BE2C (cell line): ENCODE measurements around the gene SIK2.

ENCODE experiments used
- DNase-seq: peaks from one replicate; pipeline ENCODE4 v3.0.0-alpha.2; 2020
- H3K27me3 ChIP-seq: fragments of 250-450 bp; sonication (Bioruptor Pico); 2 replicates; pipeline ENCODE4 v1.5.1; 2020; ENCODE audit warnings: mild to moderate bottlenecking
- H3K36me3 ChIP-seq: fragments of 250-450 bp; sonication (Bioruptor Pico); 2 replicates; pipeline ENCODE4 v1.5.1; 2020; ENCODE audit warnings: mild to moderate bottlenecking
- H3K4me1 ChIP-seq: fragments of 250-450 bp; sonication (Bioruptor Pico); 2 replicates; pipeline ENCODE4 v1.5.1; 2020
- H3K4me3 ChIP-seq: 2 replicates; pipeline ENCODE4 v1.5.1; 2011; ENCODE audit warnings: low read depth, low read length
- H3K9me3 ChIP-seq: fragments of 250-450 bp; sonication (Bioruptor Pico); 2 replicates; pipeline ENCODE4 v1.5.1; 2020
- TF ChIP-seq, protein P1 (sequence below): IDR thresholded peaks from 2 replicates; pipeline ENCODE4 v1.5.1; 2012; ENCODE audit warnings: mild to moderate bottlenecking, low read depth, low read length

The SIK2 gene

DNA sequence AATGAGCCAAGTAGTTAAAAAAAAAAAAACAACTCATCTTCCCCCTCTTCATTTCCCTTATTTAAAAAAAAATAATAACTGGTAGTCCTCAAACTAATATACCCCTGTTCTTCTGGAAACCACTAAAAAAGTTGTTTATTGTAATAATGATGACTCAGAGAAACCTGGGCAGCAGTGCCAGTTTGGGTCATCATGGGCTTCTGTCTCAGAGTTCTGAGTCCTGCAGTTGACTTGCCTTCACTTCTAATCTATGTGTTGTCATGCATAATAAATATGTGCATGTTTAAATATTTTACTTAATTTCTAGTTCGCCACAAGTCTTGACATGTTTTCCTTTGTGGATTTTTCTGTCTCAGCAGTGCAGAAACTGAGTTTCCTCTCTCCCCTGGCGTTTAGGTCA is 117.1 kb downstream of the SIK2 start:
- Histone ChIP-seq H3K27me3 (no peaks in the 10 kb centered on the region), H3K36me3 (peaks cover 25% of the 10 kb centered on the region), H3K4me3 (no peak overlapping the region), H3K9me3 (no peaks in the 10 kb centered on the region), H3K4me1 (peaks cover 10% of the 10 kb centered on the region)
- no peak for DNase-seq
- TF ChIP-seq, protein P1, sequence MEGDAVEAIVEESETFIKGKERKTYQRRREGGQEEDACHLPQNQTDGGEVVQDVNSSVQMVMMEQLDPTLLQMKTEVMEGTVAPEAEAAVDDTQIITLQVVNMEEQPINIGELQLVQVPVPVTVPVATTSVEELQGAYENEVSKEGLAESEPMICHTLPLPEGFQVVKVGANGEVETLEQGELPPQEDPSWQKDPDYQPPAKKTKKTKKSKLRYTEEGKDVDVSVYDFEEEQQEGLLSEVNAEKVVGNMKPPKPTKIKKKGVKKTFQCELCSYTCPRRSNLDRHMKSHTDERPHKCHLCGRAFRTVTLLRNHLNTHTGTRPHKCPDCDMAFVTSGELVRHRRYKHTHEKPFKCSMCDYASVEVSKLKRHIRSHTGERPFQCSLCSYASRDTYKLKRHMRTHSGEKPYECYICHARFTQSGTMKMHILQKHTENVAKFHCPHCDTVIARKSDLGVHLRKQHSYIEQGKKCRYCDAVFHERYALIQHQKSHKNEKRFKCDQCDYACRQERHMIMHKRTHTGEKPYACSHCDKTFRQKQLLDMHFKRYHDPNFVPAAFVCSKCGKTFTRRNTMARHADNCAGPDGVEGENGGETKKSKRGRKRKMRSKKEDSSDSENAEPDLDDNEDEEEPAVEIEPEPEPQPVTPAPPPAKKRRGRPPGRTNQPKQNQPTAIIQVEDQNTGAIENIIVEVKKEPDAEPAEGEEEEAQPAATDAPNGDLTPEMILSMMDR = no peak

DNA sequence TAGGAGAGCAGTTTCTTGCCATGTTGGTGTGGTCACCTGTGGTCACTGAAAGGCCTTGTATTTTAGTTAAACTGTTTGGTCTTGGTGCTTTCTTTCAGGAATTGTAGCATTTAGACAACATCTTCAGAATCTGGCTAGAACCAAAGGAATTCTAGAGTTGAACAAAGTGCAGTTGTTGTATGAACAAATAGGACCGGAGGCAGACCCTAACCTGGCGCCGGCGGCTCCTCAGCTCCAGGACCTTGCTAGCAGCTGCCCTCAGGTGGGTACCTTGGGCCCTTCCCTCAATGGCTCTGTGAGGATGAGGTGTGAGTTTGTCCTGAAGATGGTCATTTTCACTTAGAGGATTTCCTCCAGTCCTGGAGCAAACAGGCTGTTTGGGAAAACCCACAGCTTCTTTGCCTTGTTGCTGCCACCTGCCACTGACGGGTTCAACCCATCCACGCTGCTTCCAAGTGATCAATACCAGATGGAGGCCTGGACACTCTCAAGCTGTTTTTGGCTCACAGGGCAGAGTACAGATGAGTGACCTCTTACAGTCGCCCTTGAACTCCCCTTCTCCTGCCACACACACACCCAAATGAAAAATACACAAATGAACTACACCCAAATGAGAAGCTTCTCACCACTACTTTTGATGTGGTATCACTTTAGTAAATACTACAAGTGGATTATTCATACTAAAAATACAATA is 118.7 kb downstream of the SIK2 start:
- Histone ChIP-seq H3K36me3 (peaks cover 29% of the 10 kb centered on the region), H3K27me3 (no peaks in the 10 kb centered on the region), H3K4me3 (no peak overlapping the region), H3K9me3 (no peaks in the 10 kb centered on the region), H3K4me1 (peaks cover 10% of the 10 kb centered on the region)
- DNase-seq = no peak
- TF ChIP-seq, protein P1 = no peak

DNA sequence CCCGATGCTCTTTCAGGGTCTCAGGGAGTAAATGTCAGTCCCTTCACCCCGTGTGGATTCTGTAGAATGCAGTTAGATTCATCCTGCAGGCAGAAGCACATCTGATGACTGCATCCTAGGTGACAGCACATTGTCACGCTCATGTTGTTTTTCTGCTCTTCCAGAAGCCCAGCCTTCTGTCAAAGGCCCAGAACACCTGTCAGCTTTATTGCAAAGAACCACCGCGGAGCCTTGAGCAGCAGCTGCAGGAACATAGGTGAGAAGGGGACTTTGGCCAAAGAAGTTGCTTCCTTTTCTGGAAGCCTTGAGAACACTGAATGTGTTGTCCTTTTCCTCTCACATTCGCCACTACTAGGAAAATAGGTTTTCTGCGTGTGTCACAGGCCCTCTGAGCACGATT is 120.3 kb downstream of the SIK2 start:
- peaks cover 10% of the 10 kb centered on the region for H3K4me1 ChIP-seq
- no peak overlapping the region for H3K4me3 ChIP-seq
- H3K9me3 ChIP-seq = no peaks in the 10 kb centered on the region
- DNase-seq = no peak
- peaks cover 29% of the 10 kb centered on the region for H3K36me3 ChIP-seq
- TF ChIP-seq, protein P1 = no peak
- no peaks in the 10 kb centered on the region for H3K27me3 ChIP-seq

DNA sequence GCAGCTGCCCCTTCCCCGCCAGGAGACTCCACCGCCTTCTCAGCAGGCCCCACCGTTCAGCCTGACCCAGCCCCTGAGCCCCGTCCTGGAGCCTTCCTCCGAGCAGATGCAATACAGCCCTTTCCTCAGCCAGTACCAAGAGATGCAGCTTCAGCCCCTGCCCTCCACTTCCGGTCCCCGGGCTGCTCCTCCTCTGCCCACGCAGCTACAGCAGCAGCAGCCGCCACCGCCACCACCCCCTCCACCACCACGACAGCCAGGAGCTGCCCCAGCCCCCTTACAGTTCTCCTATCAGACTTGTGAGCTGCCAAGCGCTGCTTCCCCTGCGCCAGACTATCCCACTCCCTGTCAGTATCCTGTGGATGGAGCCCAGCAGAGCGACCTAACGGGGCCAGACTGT is 121.3 kb downstream of the SIK2 start:
- TF ChIP-seq, protein P1 = no peak
- no peaks in the 10 kb centered on the region for H3K27me3 ChIP-seq
- peaks cover 10% of the 10 kb centered on the region for H3K4me1 ChIP-seq
- peak; percentile 86 for DNase-seq
- H3K4me3 ChIP-seq = peak overlapping the region; percentile 12; the same call in 1 of the 2 replicates
- H3K9me3 ChIP-seq = no peaks in the 10 kb centered on the region
- peaks cover 29% of the 10 kb centered on the region for H3K36me3 ChIP-seq

DNA sequence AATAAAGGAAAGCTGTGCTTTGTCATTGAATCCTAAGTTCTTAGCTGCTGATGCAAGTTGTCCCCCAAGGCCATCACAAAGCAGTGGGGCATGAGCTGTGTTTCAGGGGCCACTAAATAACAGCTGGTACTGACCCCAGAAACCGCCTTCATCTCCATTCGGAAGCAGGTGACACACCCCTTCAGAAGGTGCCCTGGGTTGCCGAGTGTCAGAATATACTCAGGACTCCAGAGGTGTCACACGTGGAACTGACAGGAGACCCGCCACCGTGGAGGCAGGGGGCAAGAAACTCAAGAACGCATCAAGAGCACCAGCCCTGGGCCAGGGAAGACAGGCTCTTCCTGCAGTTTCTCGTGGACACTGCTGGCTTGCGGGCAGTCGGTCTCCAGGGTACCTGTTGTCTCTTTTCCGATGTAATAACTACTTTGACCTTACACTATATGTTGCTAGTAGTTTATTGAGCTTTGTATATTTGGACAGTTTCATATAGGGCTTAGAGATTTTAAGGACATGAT is 122.4 kb downstream of the SIK2 start:
- no peak overlapping the region for H3K4me3 ChIP-seq
- H3K36me3 ChIP-seq = peaks cover 29% of the 10 kb centered on the region
- TF ChIP-seq, protein P1 = no peak

DNA sequence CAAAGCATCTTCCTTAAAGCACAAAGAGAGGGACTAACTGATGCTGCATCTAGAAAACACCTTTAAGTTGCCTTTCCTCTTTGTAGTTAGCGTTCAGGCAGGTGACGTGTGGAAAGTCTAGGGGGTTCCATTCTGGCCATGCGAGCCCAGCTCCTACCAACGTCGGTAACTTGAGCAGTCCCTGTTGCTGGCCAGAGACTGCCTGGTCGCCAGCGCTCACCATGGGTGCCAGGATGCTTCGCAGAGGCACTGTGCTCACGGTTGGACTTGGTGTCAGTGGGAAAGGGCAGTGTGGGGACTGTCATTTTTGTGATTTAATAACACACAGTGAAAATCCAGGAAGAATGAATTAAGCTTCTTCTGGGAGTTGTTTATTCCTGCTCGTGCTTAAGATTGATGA is 123.4 kb downstream of the SIK2 start:
- Histone ChIP-seq H3K4me3 (no peak overlapping the region), H3K4me1 (peaks cover 16% of the 10 kb centered on the region), H3K9me3 (no peaks in the 10 kb centered on the region), H3K27me3 (no peaks in the 10 kb centered on the region), H3K36me3 (peaks cover 24% of the 10 kb centered on the region)
- TF ChIP-seq, protein P1 = no peak
- DNase-seq = no peak

More for the DNA sequence above, 122.4 kb downstream of the SIK2 start:
- no peak for DNase-seq
- no peaks in the 10 kb centered on the region for H3K9me3 ChIP-seq
- H3K27me3 ChIP-seq = no peaks in the 10 kb centered on the region
- H3K4me1 ChIP-seq = peaks cover 10% of the 10 kb centered on the region
